GM18517 (cell line): ENCODE measurements around the gene TMEM221.

ENCODE experiments used
- ATAC-seq: cut with Tn5 transposase; IDR thresholded peaks from one replicate; pipeline ENCODE4 v1.9.1; 2021; ENCODE audit warnings: mild to moderate bottlenecking, moderate library complexity; ENCODE audit not compliant: unreplicated experiment

TMEM221 gene

GRCh38 chr19:17445526-17446165 lies 2.8 kb downstream of the TMEM221 start:
- no peak for ATAC-seq

- ATAC-seq = no peak
Observed at GRCh38 chr19:17441241-17442021, 7.0 kb downstream of the TMEM221 start.

- no peak for ATAC-seq
Observed at GRCh38 chr19:17436874-17437267, 11.6 kb downstream of the TMEM221 start.

- ATAC-seq = no peak
Observed at GRCh38 chr19:17436094-17436873, 12.2 kb downstream of the TMEM221 start.

GRCh38 chr19:17435218-17435617 lies 13.2 kb downstream of the TMEM221 start:
- ATAC-seq = no peak

- no peak for ATAC-seq
Observed at GRCh38 chr19:17431417-17431816, 17.1 kb downstream of the TMEM221 start.

- ATAC-seq = no peak
Observed at GRCh38 chr19:17429641-17430113, 18.8 kb downstream of the TMEM221 start.

- no peak for ATAC-seq
Observed at GRCh38 chr19:17424743-17425365, 23.6 kb downstream of the TMEM221 start.

- no peak for ATAC-seq
Observed at GRCh38 chr19:17423429-17424208, 24.8 kb downstream of the TMEM221 start.

GRCh38 chr19:17421942-17422341 lies 26.5 kb downstream of the TMEM221 start:
- no peak for ATAC-seq

- no peak for ATAC-seq
Observed at GRCh38 chr19:17420475-17420924, 28.0 kb downstream of the TMEM221 start.

- peak; percentile 85 for ATAC-seq
Observed at GRCh38 chr19:17419621-17420474, 28.6 kb downstream of the TMEM221 start, which contains the start of gene MVB12A. Gene MVB12A (plus strand): TSS chr19:17420047. CDS start chr19:17420136, 89 bp downstream.

GRCh38 chr19:17419154-17419620 lies 29.3 kb downstream of the TMEM221 start:
- no peak for ATAC-seq

- ATAC-seq = no peak
Observed at GRCh38 chr19:17418710-17419109, 29.8 kb downstream of the TMEM221 start.

GRCh38 chr19:17415121-17415520 lies 33.3 kb downstream of the TMEM221 start:
- no peak for ATAC-seq

- ATAC-seq = no peak
Observed at GRCh38 chr19:17414097-17414496, 34.4 kb downstream of the TMEM221 start.

GRCh38 chr19:17411801-17412200 lies 36.7 kb downstream of the TMEM221 start:
- ATAC-seq = no peak

GRCh38 chr19:17409990-17410389 lies 38.5 kb downstream of the TMEM221 start:
- ATAC-seq = no peak

- no peak for ATAC-seq
Observed at GRCh38 chr19:17406887-17407196, 41.6 kb downstream of the TMEM221 start.
